Medulla oblongata (tissue), 1 donor: Measurements from ENCODE around the gene PEX26.
"Not testable (repeated sequence)": the region's sequence is repeated elsewhere in the genome, so short reads cannot be mapped to it uniquely, and the experiment has no call there.

Experiments used
- DNase-seq: peaks from one replicate; pipeline ENCODE4 v3.0.0-alpha.2; 2015; ENCODE audit errors: extremely low spot score

The PEX26 gene

GRCh38 chr22:18056807-18057474 lies 20.8 kb upstream of the PEX26 start:
- DNase-seq = peak; percentile 30

DNA sequence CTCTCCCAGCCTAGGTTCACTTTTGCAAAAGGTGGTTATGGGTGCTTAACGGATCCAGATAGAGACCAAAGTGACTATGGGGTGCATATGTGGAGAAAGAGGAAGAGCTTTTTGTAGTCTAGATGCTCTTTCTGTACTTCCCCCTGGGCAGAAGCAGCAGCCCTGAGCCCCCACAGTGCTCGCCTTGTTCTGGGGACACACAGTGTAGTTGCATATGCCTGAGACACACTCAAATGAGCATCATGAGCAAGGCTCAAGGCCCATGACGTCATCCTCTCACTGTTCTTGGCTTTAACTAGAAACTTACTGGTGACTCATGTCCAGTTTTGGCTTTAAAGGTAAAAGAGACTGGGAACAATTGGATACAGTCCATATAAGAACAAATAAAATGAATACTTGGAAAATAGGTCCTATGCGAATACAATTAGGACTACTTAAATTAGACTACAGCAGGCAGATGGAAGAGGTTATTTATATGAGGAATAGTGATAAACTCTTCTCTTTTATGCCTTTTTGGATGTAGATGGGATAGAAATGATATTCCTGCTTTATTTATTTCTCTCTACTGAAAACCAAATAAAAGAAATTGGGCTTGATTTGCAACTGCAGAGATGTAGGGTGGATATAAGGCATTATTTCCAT lies 20.1 kb upstream of the PEX26 start:
- peak; percentile 91 for DNase-seq

- DNase-seq = no peak
Observed at GRCh38 chr22:18058371-18059093, 19.3 kb upstream of the PEX26 start.

- DNase-seq = no peak
Observed at GRCh38 chr22:18059094-18059417, 18.7 kb upstream of the PEX26 start.

DNA sequence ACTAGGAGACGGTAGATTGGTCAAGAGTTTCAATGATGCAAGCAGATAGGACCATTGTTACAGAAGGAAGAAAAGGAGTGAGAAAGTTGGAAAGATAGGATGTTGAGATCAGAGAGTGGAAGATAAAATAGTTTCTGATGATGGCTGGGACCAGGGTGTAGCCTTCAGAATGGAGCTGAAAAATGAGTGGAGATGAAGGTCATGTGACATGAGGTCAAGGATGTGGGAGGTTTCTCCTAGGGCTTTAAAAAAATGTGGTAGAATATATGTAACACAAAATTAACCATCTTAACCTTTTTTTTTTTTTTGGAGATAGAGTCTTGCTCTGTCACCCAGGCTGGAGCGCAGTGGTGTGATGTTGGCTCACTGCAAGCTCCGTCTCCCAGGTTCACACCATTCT lies 18.3 kb upstream of the PEX26 start:
- no peak for DNase-seq

DNA sequence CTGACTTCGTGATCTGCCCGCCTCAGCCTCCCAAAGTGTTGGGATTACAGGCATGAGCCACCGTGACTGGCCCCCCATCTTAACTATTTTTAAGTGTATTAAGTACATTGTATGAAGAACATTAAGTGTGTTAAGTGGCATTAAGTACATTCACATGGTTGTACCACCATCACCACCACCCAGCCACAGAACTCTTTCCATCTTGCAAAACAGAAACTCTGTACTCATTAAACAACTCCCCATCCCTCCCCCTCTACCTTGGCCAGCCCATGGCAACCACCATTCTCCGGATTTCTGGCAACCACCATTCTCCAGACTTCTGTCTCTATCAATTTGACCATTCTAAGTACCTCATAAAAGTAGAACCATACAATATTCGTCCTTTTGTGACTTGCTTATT lies 17.8 kb upstream of the PEX26 start:
- no peak for DNase-seq

- DNase-seq = no peak
Observed at GRCh38 chr22:18060646-18061620, 16.9 kb upstream of the PEX26 start.

- DNase-seq = no peak
Observed at GRCh38 chr22:18062421-18062820, 15.4 kb upstream of the PEX26 start.

- DNase-seq = no peak
Observed at GRCh38 chr22:18063306-18063705, 14.5 kb upstream of the PEX26 start.

DNA sequence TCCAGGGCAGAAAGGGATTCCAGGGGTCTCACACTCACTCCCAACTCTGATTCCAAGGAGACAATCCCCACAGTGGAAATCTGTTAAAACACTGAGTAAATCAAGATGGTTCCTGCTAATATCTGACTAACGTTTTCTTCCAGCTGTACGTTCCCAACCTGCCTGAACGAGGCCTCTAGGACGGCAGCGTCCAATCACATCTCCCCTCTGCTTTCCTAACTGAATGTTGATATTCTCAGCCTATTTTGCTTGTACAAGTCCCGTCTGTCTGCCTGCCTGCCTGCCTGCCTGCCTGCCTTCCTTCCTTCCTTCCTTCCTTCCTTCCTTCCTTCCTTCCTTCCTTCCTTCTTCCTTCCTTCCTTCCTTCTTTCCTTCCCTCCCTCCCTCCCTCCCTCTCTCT lies 14.1 kb upstream of the PEX26 start:
- not testable (repeated sequence) for DNase-seq

- DNase-seq = no peak
Observed at GRCh38 chr22:18064636-18065035, 13.2 kb upstream of the PEX26 start.

DNA sequence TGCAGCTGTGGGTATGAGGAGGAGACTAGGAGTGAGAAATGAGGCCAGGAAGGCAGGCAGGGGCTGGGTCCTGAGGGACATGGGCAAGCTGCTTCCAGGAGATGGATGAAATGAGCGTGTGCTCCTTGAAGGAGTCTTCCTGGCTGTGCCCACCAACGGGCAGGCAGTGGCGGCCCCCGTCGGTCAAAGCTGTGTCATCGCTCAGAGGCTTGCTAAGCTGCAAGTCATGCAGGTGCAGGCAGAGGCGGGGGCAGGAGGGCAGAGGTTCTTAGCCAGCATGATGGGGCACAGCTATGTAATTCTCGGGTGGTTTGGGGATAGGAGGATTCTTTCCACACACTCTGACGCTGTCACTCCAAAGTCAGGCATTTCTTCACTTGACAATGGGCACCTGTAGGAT lies 12.5 kb upstream of the PEX26 start:
- no peak for DNase-seq

DNA sequence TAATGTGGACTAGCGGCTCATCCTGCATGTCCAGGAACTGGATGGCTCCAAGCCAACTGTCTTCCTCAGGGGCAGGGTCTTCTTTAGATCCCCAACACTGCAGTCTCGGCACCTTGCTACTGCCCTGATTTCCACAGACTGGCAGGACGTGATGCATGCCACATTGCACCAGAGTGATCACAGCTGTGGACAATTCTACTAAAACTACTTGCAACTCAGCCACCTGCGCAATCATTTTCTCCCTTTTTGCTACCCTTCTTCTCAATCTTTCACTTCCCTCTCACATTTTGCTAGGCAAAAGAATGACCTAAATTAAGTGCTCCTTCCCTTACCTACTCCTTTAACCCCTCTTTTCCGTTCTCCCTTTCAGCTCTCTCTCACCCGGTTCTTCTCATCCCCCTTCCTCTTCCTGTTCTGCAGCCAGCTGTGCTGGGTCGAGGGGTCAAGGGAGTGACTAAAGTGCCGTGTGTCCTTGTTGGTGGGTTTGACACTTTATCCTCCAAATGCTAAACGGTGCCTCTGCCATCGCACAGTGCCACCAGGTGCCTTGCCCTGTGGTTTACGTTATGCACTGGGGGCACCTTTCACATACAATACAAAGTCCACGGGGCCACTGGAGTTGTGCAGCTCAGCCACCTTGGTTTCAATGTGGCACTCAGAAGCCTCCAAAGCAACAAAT lies 11.5 kb upstream of the PEX26 start:
- DNase-seq = no peak

DNA sequence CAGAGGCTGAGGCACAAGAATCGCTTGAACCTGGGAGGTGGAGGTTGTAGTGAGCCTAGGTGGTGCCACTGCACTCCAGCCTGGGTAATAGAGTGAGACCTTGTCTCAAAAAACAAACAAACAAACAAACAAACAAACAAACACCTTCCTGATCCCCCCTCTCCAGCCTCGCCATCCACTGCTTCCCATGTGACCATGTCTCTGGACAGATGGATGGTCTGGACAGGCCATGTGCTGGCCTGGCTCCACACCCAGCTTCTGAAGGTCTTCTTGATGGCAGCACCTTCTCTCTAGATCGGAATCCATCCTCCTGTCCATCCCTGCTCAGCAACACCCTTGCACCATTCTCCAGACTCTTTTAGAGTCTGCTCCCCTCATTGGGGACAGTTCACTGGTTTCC lies 10.7 kb upstream of the PEX26 start:
- no peak for DNase-seq

DNA sequence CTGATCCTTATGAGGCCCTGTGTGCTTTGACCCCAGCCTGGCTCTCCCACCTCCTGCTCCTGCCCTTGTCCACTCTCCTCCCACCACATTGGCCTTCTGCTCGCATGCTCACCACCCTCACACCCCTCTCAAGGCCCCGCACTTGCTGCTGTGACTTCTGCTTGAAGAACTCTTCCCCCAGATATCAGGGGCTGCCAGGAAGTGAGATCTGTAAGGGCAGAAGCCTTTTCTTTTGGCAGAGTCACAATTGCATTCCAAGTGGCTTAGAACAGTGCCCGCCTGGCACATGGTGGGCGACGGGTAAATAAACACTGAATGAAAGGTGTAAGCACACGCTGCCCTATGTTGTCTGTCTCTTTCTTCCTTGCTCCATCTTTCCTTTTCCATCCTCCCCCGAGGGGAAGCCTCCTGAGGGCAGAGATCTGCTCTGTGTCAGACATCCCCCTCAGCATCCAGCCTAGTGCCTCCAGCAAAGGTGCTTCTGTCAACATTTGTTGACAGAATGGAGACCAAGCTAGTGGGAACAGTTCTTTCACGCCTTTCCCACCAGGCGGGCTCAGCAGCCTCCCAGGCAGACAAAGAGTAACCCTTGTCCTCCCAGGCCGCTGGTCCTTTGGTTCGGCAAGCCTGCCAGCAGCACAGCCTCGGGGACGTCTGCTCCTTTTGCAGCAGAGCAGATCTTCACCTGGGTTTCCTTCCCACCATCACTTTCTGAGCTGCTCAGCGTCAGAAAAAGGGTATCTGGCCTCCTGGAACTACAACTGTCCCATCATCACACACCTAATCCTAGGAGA lies 10.0 kb upstream of the PEX26 start:
- DNase-seq = no peak

DNA sequence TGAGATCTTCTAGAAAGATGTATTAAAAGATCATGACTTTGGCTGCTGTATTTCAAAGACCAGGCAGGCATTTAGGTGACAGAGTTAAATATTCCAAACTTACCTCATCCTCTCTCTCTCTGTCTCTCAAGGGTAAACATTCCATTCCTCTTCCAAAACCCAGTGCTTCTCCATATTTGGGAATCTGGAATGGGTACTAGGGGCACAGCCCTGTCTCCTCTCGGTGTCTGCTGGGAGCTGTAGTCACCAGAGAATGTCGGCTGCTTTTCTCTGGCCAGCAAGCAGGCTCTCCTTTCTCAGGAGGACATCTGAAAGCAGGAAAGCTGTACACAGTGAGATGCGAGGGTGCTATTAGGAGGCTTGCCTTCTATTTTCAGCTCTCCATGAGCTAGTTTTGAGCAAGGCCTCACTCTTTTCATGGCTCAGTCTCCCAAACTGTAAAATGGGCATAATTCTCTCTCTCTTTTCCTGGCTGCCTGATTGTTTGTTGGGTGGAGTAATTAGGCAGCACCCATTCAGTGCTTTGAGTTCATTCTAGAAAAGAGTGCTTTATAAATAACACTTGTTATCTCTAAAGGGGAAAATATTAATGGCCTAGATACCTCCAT lies 9.3 kb upstream of the PEX26 start:
- no peak for DNase-seq

GRCh38 chr22:18069041-18069440 lies 8.7 kb upstream of the PEX26 start:
- no peak for DNase-seq

GRCh38 chr22:18070041-18070440 lies 7.7 kb upstream of the PEX26 start:
- DNase-seq = no peak

- DNase-seq = no peak
Observed at GRCh38 chr22:18070556-18071306, 7.1 kb upstream of the PEX26 start.
